K562 (cell line): ENCODE data around the gene USP43. TPM values are rescaled to one million over a fixed set of nuclear protein-coding genes. Genes with fewer than 3 reads are reported as not detected.

Source experiments
- ATAC-seq: fragments of 200-7000 bp; cut with Tn5 transposase; 3 replicates; pipeline ENCODE4 v1.9.1; 2020; ENCODE audit warnings: moderate library complexity
- BruUV-seq: library from RNA; stranded (reverse); fragments of 400-500 nt; replicated peaks from 2 replicates; lab custom pipeline; 2021; lab: Mats Ljungman, UMichigan
- CTCF ChIA-PET: fragments of 300-600 bp; formaldehyde crosslinking; extraction: SDS; loops from one replicate; lab custom pipeline; 2021; ENCODE audit warnings: low intra/inter-chr PET ratio; lab: Yijun Ruan, JAX
- POLR2A ChIA-PET: fragments of 300-600, 350-650 bp; sonication (Branson Sonifier 250); formaldehyde crosslinking; extraction: SDS; loops from one replicate; lab custom pipeline; 2021; ENCODE audit warnings: antibody characterized with exemption, inconsistent platforms; lab: Yijun Ruan, JAX
- DNase-seq, 4 experiments: peaks; one replicate each; pipeline versions ENCODE4 v3.0.0 to v3.0.0-alpha.2; 2011 to 2018; ENCODE audit warnings: low spot score in 3 of 4, mixed read lengths in 3 of 4; ENCODE audit errors: extremely low read depth in 1 of 4
- FAIRE-seq: peaks from 2 replicates; lab custom pipeline; 2011; peaks lifted over from hg19 to GRCh38; lab: Jason Lieb, UNC
- H2AFZ ChIP-seq: 2 replicates; pipeline ENCODE4 v1.6.0; 2011; ENCODE audit warnings: low read depth, low read length, control low read depth, inconsistent platforms
- H3K27ac ChIP-seq: fragments of 200-600 bp; 3 replicates; pipeline ENCODE4 v1.8.0; 2011; ENCODE audit warnings: low read depth, mild to moderate bottlenecking, control low read depth, inconsistent platforms, low read length, moderate library complexity, mixed read lengths; ENCODE audit errors: extremely low read depth
- H3K27me3 ChIP-seq, 2 experiments: fragments of 300-600 bp in 1 of 2; 2 replicates in 1 of 2; 3 replicates in 1 of 2; pipeline versions ENCODE4 v1.6.0 to v1.8.0; 2011; ENCODE audit warnings: inconsistent platforms in 2 of 2, low read length in 2 of 2, mild to moderate bottlenecking in 1 of 2, mixed read lengths in 1 of 2, moderate library complexity in 1 of 2; ENCODE audit not compliant: control insufficient read depth in 2 of 2, insufficient read depth in 2 of 2
- H3K36me3 ChIP-seq: fragments of 300-600 bp; 3 replicates; pipeline ENCODE4 v1.8.0; 2011; ENCODE audit warnings: mild to moderate bottlenecking, low read length, inconsistent platforms; ENCODE audit not compliant: control insufficient read depth, insufficient read depth
- H3K4me1 ChIP-seq, 2 experiments: fragments of 200-600 bp in 1 of 2; replicated peaks in 1 of 2; 2 replicates in 1 of 2; 3 replicates in 1 of 2; pipeline versions ENCODE4 v1.5.1 to v1.8.0; 2011; ENCODE audit warnings: inconsistent platforms in 2 of 2, low read length in 2 of 2, mild to moderate bottlenecking in 1 of 2, mixed read lengths in 1 of 2, moderate library complexity in 1 of 2; ENCODE audit not compliant: control insufficient read depth in 2 of 2, insufficient read depth in 2 of 2
- H3K4me2 ChIP-seq: 2 replicates; pipeline ENCODE4 v1.6.1; 2011; ENCODE audit warnings: low read length, control low read depth, inconsistent platforms, mixed read lengths; ENCODE audit not compliant: insufficient read depth
- H3K4me3 ChIP-seq: fragments of 200-600 bp; sonication (generic), shearing (Covaris generic); 2 replicates; pipeline ENCODE4 v1.5.1; 2016; ENCODE audit warnings: control low read depth, inconsistent platforms
- H3K79me2 ChIP-seq: fragments of 200-600 bp; 3 replicates; pipeline ENCODE4 v1.8.0; 2011; ENCODE audit warnings: low read length, inconsistent platforms; ENCODE audit not compliant: control insufficient read depth, insufficient read depth
- H3K9ac ChIP-seq, 2 experiments: 2 replicates each; pipeline versions ENCODE4 v1.6.0 to v1.6.1; 2011; ENCODE audit warnings: low read depth in 2 of 2, low read length in 2 of 2, control low read depth in 1 of 2, inconsistent platforms in 1 of 2, mild to moderate bottlenecking in 1 of 2, mixed read lengths in 1 of 2; ENCODE audit not compliant: insufficient read depth in 1 of 2
- H3K9me1 ChIP-seq: one replicate; pipeline ENCODE4 v1.6.0; 2011; ENCODE audit warnings: inconsistent platforms, mild to moderate bottlenecking, low read length, moderate library complexity; ENCODE audit not compliant: control insufficient read depth, insufficient read depth
- H3K9me3 ChIP-seq: replicated peaks from 2 replicates; pipeline ENCODE4 v1.5.1; 2011; ENCODE audit warnings: low read depth, low read length, inconsistent platforms; ENCODE audit not compliant: control insufficient read depth, insufficient read depth
- H4K20me1 ChIP-seq: replicated peaks from 2 replicates; pipeline ENCODE4 v1.6.1; 2011; ENCODE audit warnings: low read length, inconsistent platforms, mixed read lengths; ENCODE audit not compliant: control insufficient read depth, insufficient read depth
- FOXA3 ChIP-seq, 2 experiments: fragments of 450-650 bp in 1 of 2; sonication (generic) in 1 of 2; formaldehyde crosslinking; IDR thresholded peaks in 1 of 2; conservative IDR thresholded peaks in 1 of 2; 2 replicates each; pipeline versions ENCODE4 v1.4.0 to v1.8.0; 2020 to 2022; ENCODE audit warnings: mild to moderate bottlenecking in 2 of 2, missing genetic modification reagents in 1 of 2
- FOXK1 ChIP-seq: sonication (generic); formaldehyde crosslinking; IDR thresholded peaks from 2 replicates; pipeline ENCODE4 v1.8.0; 2022; ENCODE audit warnings: missing genetic modification reagents, mild to moderate bottlenecking, borderline replicate concordance
- NR2F6 ChIP-seq: fragments of 450-650 bp; formaldehyde crosslinking; IDR thresholded peaks from 2 replicates; pipeline ENCODE4 v1.4.0; 2020; ENCODE audit warnings: mild to moderate bottlenecking
- SMAD4 ChIP-seq: fragments of 250-450 bp; sonication (Bioruptor Pico); conservative IDR thresholded peaks from 2 replicates; pipeline ENCODE4 v1.8.0; 2021; ENCODE audit warnings: inconsistent platforms, mild to moderate bottlenecking, moderate library complexity
- ZBTB17 ChIP-seq: fragments of 450-650 bp; formaldehyde crosslinking; IDR thresholded peaks from 2 replicates; pipeline ENCODE4 v1.4.0; 2020; ENCODE audit warnings: mild to moderate bottlenecking
- WGBS: fragments of 100-300 bp; shearing (Covaris generic); methylation state at CpG from one replicate; pipeline ENCODE4 v1.1.6; 2016; ENCODE audit warnings: low coverage, mixed read lengths; ENCODE audit not compliant: insufficient coverage; ENCODE audit errors: missing lambda C conversion rate; 5-methylcytosine and 5-hydroxymethylcytosine counted together
- in situ Hi-C: fragments of 300-500 bp; cut with MboI; formaldehyde crosslinking; loops from 4 replicates; pipeline ENCODE4 v1.15.0; 2018; ENCODE audit warnings: inconsistent platforms, mixed read lengths
- intact Hi-C: fragments of 100-400 bp; cut with micrococcal nuclease; formaldehyde crosslinking; loops from 2 replicates; pipeline ENCODE4 v1.14.2; 2022
- polyA plus RNA-seq, 8 experiments: library from polyadenylated mRNA; depleted of rRNA in 4 of 8; stranded (reverse) in 5 of 8; unstranded in 3 of 8; fragments of >200 nt; fragmentation: Nextera tagmentation in 2 of 8; fragmentation: Illumina TruSeq in 1 of 8; extraction: Ambion mirVana in 2 of 8; extraction: Trizol in 1 of 8; gene quantifications; 2 replicates each; pipeline versions ENCODE4 v1.2.1 to v1.2.3, GENCODE V29; 2011 to 2014; ENCODE audit warnings: inconsistent platforms in 1 of 8, missing spikeins in 1 of 8
- total RNA-seq, 7 experiments: library from RNA; depleted of rRNA in 6 of 7; stranded (reverse); fragments of >200 nt in 6 of 7; fragmentation: Illumina TruSeq in 2 of 7; extraction: Trizol in 2 of 7; gene quantifications; 2 replicates each; pipeline versions ENCODE4 v1.2.1 to v1.2.3, GENCODE V29; 2011 to 2021; ENCODE audit warnings: low replicate concordance in 1 of 7
- TF ChIP-seq, protein P1 (sequence below), 2 experiments: fragments of 450-650 bp in 1 of 2; IDR thresholded peaks; 2 replicates each; pipeline ENCODE4 v1.6.1; 2011 to 2017; ENCODE audit warnings: low read depth in 2 of 2, antibody characterized with exemption in 1 of 2, borderline replicate concordance in 1 of 2, low read length in 1 of 2, mild to moderate bottlenecking in 1 of 2, mixed read lengths in 1 of 2; ENCODE audit not compliant: control insufficient read depth in 1 of 2
- TF ChIP-seq, protein P2 (sequence below): fragments of 250-450 bp; sonication (Bioruptor Pico); IDR thresholded peaks from 2 replicates; pipeline ENCODE4 v1.5.0; 2021; ENCODE audit warnings: mild to moderate bottlenecking, borderline replicate concordance

Gene USP43
- total and polyA plus RNA-seq, 9 of the 15 experiments (the other 6 are each of a cell fraction or from before 2014, with no cell fraction given), result 0.01 to 0.18 (median 0.06) TPM; not detected in 1

DNA sequence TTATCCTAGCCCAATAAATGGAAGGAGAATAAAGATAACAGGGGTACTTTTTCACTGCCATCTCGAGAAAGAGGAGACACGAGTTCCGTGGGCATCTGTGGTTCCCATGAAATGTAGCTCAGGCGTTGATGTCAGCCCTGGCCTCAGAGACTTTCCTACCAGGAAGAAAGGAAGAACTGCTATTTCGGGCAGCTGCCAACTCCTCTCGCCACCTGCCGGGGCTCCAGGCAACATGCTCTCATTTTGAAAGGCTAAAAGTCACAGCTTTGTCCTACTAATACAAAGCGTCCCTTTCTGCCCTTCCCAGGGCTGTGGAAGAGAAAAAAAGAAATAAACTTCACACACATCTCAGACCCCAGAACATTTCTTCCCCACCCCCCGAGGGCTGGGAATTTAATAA lies 80.3 kb downstream of the USP43 start:
- TF ChIP-seq SMAD4 (no peak), NR2F6 (no peak), FOXK1 (CRISPR knock-in tag) (no peak), ZBTB17 (CRISPR knock-in tag) (no peak), FOXA3 (CRISPR knock-in tag; conservative IDR thresholded peaks at IDR 0.05 in 1 of 2, IDR thresholded peaks at IDR 0.05 in 1 of 2) (no peak)
- TF ChIP-seq, protein P1, sequence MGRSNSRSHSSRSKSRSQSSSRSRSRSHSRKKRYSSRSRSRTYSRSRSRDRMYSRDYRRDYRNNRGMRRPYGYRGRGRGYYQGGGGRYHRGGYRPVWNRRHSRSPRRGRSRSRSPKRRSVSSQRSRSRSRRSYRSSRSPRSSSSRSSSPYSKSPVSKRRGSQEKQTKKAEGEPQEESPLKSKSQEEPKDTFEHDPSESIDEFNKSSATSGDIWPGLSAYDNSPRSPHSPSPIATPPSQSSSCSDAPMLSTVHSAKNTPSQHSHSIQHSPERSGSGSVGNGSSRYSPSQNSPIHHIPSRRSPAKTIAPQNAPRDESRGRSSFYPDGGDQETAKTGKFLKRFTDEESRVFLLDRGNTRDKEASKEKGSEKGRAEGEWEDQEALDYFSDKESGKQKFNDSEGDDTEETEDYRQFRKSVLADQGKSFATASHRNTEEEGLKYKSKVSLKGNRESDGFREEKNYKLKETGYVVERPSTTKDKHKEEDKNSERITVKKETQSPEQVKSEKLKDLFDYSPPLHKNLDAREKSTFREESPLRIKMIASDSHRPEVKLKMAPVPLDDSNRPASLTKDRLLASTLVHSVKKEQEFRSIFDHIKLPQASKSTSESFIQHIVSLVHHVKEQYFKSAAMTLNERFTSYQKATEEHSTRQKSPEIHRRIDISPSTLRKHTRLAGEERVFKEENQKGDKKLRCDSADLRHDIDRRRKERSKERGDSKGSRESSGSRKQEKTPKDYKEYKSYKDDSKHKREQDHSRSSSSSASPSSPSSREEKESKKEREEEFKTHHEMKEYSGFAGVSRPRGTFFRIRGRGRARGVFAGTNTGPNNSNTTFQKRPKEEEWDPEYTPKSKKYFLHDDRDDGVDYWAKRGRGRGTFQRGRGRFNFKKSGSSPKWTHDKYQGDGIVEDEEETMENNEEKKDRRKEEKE (IDR thresholded peaks at IDR 0.05; ENCODE audit: borderline replicate concordance in 1 of 2, control insufficient read depth in 1 of 2, low read depth in 2 of 2, low read length in 1 of 2), result no peak
- TF ChIP-seq, protein P2, sequence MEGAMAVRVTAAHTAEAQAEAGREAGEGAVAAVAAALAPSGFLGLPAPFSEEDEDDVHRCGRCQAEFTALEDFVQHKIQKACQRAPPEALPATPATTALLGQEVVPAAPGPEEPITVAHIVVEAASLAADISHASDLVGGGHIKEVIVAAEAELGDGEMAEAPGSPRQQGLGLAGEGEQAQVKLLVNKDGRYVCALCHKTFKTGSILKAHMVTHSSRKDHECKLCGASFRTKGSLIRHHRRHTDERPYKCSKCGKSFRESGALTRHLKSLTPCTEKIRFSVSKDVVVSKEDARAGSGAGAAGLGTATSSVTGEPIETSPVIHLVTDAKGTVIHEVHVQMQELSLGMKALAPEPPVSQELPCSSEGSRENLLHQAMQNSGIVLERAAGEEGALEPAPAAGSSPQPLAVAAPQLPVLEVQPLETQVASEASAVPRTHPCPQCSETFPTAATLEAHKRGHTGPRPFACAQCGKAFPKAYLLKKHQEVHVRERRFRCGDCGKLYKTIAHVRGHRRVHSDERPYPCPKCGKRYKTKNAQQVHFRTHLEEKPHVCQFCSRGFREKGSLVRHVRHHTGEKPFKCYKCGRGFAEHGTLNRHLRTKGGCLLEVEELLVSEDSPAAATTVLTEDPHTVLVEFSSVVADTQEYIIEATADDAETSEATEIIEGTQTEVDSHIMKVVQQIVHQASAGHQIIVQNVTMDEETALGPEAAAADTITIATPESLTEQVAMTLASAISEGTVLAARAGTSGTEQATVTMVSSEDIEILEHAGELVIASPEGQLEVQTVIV, result no peak
- ChIA-PET POLR2A (no interaction called here), CTCF (no interaction called here)
- in situ Hi-C loops (no loop called here), intact Hi-C loops (no loop called here)
- Histone ChIP-seq H3K9ac (no peak overlapping the region), H3K79me2 (no peaks in the 10 kb centered on the region), H3K4me1 (no peaks in the 10 kb centered on the region), H3K9me3 (no peaks in the 10 kb centered on the region), H3K9me1 (no peaks in the 10 kb centered on the region), H3K4me2 (no peak overlapping the region), H3K27me3 (peaks cover 0 to 5% of the 10 kb centered on the region in 2 experiments; a peak in 2 of 5 replicates), H4K20me1 (no peaks in the 10 kb centered on the region), H2AFZ (no peak overlapping the region), H3K27ac (no peak overlapping the region), H3K4me3 (no peak overlapping the region), H3K36me3 (no peaks in the 10 kb centered on the region)
- no peak for FAIRE-seq
- no TSS peak for BruUV-seq
- no peak for DNase-seq
- 0% methylated on average over 5 of the region's 9 CpGs for WGBS
- ATAC-seq, result no peak
